Mucosa of rectum (tissue), 2 donors: ENCODE data around the gene FOXN1.

Source experiments
- H3K27ac ChIP-seq, 2 donors: one replicate each; pipeline ENCODE4 v1.7.0; 2013; ENCODE audit warnings: inconsistent platforms in 2 of 2, low read depth in 2 of 2, low read length in 2 of 2
- H3K27me3 ChIP-seq, 2 donors: one replicate each; pipeline ENCODE4 v1.7.0; 2013; ENCODE audit warnings: low read length in 2 of 2; ENCODE audit not compliant: control insufficient read depth in 2 of 2, insufficient read depth in 2 of 2
- H3K36me3 ChIP-seq, 2 donors: one replicate each; pipeline ENCODE4 v1.7.0; 2013; ENCODE audit warnings: low read length in 2 of 2; ENCODE audit not compliant: control insufficient read depth in 2 of 2, insufficient read depth in 2 of 2
- H3K4me1 ChIP-seq, 2 donors: one replicate each; pipeline ENCODE4 v1.7.0; 2013; ENCODE audit warnings: low read length in 2 of 2, mild to moderate bottlenecking in 1 of 2; ENCODE audit not compliant: control insufficient read depth in 2 of 2, insufficient read depth in 2 of 2
- H3K4me3 ChIP-seq, 2 donors: one replicate each; pipeline ENCODE4 v1.7.0; 2013; ENCODE audit warnings: low read length in 2 of 2
- H3K9ac ChIP-seq, 2 donors: one replicate each; pipeline ENCODE4 v1.7.0; 2013; ENCODE audit warnings: low read length in 2 of 2, low read depth in 1 of 2, mild to moderate bottlenecking in 1 of 2
- H3K9me3 ChIP-seq, 2 donors: one replicate each; pipeline ENCODE4 v1.7.0; 2013; ENCODE audit warnings: low read length in 2 of 2; ENCODE audit not compliant: control insufficient read depth in 2 of 2
- donor health status: healthy.
- donor health status: Normal muscosa, but diverticular disease.

Gene FOXN1

GRCh38 chr17:28499684-28500357 is 6.3 kb upstream of the FOXN1 start:
- Histone ChIP-seq H3K9me3 (no peaks in the 10 kb centered on the region), H3K4me3 (no peak overlapping the region), H3K9ac (peak overlapping the region in 1 of 2 donors; percentile 47), H3K27me3 (no peaks in the 10 kb centered on the region), H3K27ac (peak overlapping the region; percentile 43 to 70), H3K36me3 (no peaks in the 10 kb centered on the region), H3K4me1 (peaks cover 25 to 42% of the 10 kb centered on the region in 2 donors)

DNA sequence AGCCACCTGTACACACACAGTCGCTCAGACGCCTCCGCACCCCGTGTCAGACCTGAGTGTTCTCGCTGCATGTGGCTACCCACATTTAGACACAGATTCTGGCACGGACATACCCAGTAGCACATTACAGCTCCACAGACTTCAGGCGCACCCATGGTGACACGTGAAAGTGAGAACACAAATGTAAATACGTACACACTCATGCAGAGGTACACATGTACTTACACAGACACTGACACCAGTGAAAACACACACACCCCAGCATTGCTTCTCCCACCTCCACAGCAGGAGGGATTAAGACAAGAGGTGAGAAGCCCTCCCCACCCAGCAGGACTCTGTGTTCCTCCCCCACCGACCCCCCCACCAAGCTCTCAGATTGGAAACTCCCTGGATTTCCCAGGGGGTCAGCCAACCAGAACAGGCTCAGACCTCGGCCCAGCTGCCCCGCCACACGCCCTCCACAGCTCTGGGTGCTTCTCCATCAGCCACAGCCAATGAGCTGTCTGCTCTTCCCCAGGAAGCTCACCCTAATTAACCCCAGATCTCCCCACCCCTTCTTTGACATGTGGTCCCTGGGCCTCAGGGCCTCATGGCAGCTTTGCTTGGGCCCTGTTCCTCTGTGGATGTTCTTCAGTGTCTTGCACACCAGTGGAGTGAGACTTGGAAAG is 5.3 kb upstream of the FOXN1 start:
- H3K9ac ChIP-seq, result no peak overlapping the region
- H3K9me3 ChIP-seq, result no peaks in the 10 kb centered on the region
- peaks cover 25 to 42% of the 10 kb centered on the region in 2 donors for H3K4me1 ChIP-seq
- peak overlapping the region in 1 of 2 donors; percentile 67 for H3K27ac ChIP-seq
- no peaks in the 10 kb centered on the region for H3K36me3 ChIP-seq
- no peaks in the 10 kb centered on the region for H3K27me3 ChIP-seq
- H3K4me3 ChIP-seq, result no peak overlapping the region

DNA sequence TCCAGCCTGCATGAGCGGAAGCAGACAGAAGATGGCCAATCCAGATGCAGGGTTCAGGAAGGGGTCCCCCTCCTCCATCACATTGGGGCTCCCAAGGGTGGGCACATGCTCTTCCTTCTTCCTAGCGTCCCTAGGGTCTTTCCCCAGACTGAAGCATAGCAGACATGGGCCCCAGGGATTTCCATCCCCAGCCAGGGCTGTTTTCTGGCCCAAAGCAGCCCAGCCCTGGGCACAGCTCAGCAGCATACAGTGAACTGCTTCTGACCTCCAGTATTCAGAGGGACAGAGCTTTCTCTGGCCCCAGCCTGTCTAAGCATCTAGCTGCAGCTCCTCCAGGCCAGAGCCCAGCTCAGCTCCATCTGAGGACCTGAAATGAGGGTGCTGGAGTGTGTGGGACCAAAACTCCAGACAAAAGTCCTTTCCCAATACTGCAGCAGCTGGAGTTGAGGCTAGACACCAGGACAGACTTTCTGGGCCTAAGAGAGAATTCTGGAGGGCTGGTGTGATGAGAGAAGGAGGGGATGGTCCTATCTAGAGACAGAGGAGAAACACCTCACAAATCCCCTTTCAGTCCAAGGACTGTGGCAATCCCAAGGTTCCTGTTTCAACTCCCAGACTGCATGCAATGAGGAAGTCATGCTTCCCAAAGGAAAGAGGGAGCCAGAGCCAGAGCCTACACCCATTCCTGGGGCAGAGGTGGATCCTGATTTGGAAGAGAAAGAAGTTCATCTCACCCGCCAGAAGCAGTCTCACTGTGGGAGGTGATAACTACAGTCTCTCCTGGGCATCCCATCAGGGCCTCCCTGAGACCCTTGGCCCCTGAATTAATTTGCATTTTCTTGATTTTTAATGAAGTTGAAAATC is 4.5 kb upstream of the FOXN1 start:
- Histone ChIP-seq H3K27ac (peak overlapping the region; percentile 62 to 67), H3K27me3 (no peaks in the 10 kb centered on the region), H3K9ac (peak overlapping the region in 1 of 2 donors; percentile 2), H3K36me3 (no peaks in the 10 kb centered on the region), H3K9me3 (no peaks in the 10 kb centered on the region), H3K4me1 (peaks cover 25 to 42% of the 10 kb centered on the region in 2 donors), H3K4me3 (no peak overlapping the region)

DNA sequence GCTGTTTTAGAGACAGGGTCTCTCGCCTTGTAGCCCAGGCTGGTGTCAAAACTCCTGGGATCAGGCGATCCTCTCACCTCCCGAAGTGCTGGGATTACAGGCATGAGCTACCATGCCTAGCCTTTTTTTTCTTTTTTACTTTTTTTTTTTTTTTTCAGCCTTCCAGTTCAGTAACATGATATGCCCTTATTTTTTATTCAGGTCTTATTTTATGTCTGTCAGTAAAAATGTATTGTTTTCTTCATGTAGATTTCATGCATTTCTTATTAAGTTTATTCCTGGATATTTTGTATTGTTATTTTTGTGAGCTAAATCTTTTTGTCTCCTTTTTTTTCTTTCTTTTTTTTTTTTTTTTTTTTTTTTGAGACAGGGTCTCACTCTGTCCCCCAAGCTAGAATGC is 2.7 kb upstream of the FOXN1 start:
- Histone ChIP-seq H3K27ac (no peak overlapping the region), H3K4me1 (peaks cover 25 to 39% of the 10 kb centered on the region in 2 donors), H3K27me3 (peaks cover 0 to 2% of the 10 kb centered on the region in 2 donors), H3K9ac (no peak overlapping the region), H3K9me3 (no peaks in the 10 kb centered on the region), H3K4me3 (no peak overlapping the region), H3K36me3 (no peaks in the 10 kb centered on the region)

- H3K4me1 ChIP-seq, result peaks cover 2 to 6% of the 10 kb centered on the region in 2 donors
- no peaks in the 10 kb centered on the region for H3K36me3 ChIP-seq
- H3K9me3 ChIP-seq, result no peaks in the 10 kb centered on the region
- no peak overlapping the region for H3K4me3 ChIP-seq
- H3K9ac ChIP-seq, result no peak overlapping the region
- peaks cover 0 to 4% of the 10 kb centered on the region in 2 donors for H3K27me3 ChIP-seq
- H3K27ac ChIP-seq, result no peak overlapping the region
Observed at GRCh38 chr17:28506763-28507487, 777 bp downstream of the FOXN1 start.

- peaks cover 0 to 3% of the 10 kb centered on the region in 2 donors for H3K4me1 ChIP-seq
- no peak overlapping the region for H3K4me3 ChIP-seq
- H3K9me3 ChIP-seq, result no peaks in the 10 kb centered on the region
- no peak overlapping the region for H3K9ac ChIP-seq
- H3K36me3 ChIP-seq, result no peaks in the 10 kb centered on the region
- H3K27me3 ChIP-seq, result peaks cover 0 to 4% of the 10 kb centered on the region in 2 donors
- no peak overlapping the region for H3K27ac ChIP-seq
Observed at GRCh38 chr17:28507567-28508203, 1.5 kb downstream of the FOXN1 start.

DNA sequence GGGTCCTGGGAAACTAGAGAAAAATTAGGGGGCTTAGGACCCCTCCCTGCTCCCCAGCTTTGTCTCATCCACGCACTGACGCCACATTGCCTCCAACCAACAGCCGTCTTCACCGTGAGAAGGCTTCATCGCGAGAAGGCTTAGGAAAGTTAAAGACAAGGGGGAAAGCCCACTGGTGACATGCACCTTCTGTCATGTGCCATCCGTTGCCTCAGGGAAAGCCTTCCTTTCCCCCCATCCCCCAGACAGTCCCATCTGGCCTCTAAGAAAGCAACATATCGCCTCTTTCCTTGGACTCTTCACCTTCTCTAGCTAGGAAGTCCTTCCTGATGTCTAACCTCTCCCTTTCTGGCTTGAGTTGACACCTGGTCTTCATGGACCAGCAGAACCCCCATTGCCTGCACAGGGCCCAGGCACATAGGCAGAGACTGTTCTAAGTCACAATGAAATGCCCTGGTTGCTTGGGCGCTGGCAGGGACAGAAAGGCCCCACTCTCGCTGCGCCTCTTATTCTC is 2.1 kb downstream of the FOXN1 start:
- Histone ChIP-seq H3K9ac (no peak overlapping the region), H3K4me3 (no peak overlapping the region), H3K36me3 (no peaks in the 10 kb centered on the region), H3K4me1 (peaks cover 0 to 3% of the 10 kb centered on the region in 2 donors), H3K27me3 (peaks cover 0 to 4% of the 10 kb centered on the region in 2 donors), H3K9me3 (no peaks in the 10 kb centered on the region), H3K27ac (no peak overlapping the region)

- H3K36me3 ChIP-seq, result no peaks in the 10 kb centered on the region
- H3K27me3 ChIP-seq, result peaks cover 0 to 4% of the 10 kb centered on the region in 2 donors
Observed at GRCh38 chr17:28509789-28510188, 3.6 kb downstream of the FOXN1 start.

GRCh38 chr17:28511858-28512461 is 5.8 kb downstream of the FOXN1 start:
- Histone ChIP-seq H3K4me3 (no peak overlapping the region), H3K9ac (no peak overlapping the region), H3K36me3 (no peaks in the 10 kb centered on the region), H3K9me3 (no peaks in the 10 kb centered on the region), H3K27me3 (peaks cover 0 to 4% of the 10 kb centered on the region in 2 donors), H3K27ac (no peak overlapping the region), H3K4me1 (peaks cover 13 to 18% of the 10 kb centered on the region in 2 donors)

More at GRCh38 chr17:28509789-28510188, 3.6 kb downstream of the FOXN1 start:
- Histone ChIP-seq H3K4me1 (peaks cover 10 to 13% of the 10 kb centered on the region in 2 donors), H3K4me3 (no peak overlapping the region), H3K9me3 (no peaks in the 10 kb centered on the region), H3K9ac (no peak overlapping the region), H3K27ac (no peak overlapping the region)
